Vagina (tissue), 2 donors: Measurements from ENCODE around the gene KCND1. TPM values are rescaled to one million over a fixed set of nuclear protein-coding genes. Genes with fewer than 3 reads are reported as not detected.

ENCODE experiments used
- DNase-seq, 2 donors: peaks; one replicate each; pipeline ENCODE4 v3.0.0-alpha.2; 2017; ENCODE audit errors: extremely low spot score in 2 of 2
- H3K27ac ChIP-seq: fragments of 200-600 bp; sonication (generic); one replicate; pipeline ENCODE4 v1.5.1; 2019
- H3K27me3 ChIP-seq: fragments of 200-600 bp; sonication (generic); one replicate; pipeline ENCODE4 v1.5.1; 2019
- H3K36me3 ChIP-seq, 2 donors: fragments of 200-600 bp; sonication (generic); one replicate each; pipeline ENCODE4 v1.5.1; 2017 to 2019
- H3K4me1 ChIP-seq: fragments of 200-600 bp; sonication (generic); one replicate; pipeline ENCODE4 v1.5.1; 2019
- H3K4me3 ChIP-seq, 2 donors: fragments of 200-600 bp; sonication (generic); 1 replicate in 1 of 2; 2 replicates in 1 of 2; pipeline ENCODE4 v1.5.1; 2016 to 2019
- H3K9me3 ChIP-seq: fragments of 200-600 bp; sonication (generic); one replicate; pipeline ENCODE4 v1.5.1; 2019
- CTCF ChIP-seq, 3 experiments: fragments of 450-650 bp in 2 of 3; fragments of 200-600 bp in 1 of 3; sonication (generic) in 1 of 3; IDR thresholded peaks; one replicate each; pipeline ENCODE4 v1.5.1; 2017 to 2019; ENCODE audit warnings: antibody characterized with exemption in 3 of 3, mild to moderate bottlenecking in 2 of 3, moderate library complexity in 2 of 3
- POLR2A ChIP-seq, 2 donors: fragments of 450-650 bp; IDR thresholded peaks; one replicate each; pipeline ENCODE4 v1.6.1; 2017; ENCODE audit warnings: antibody characterized with exemption in 2 of 2, mild to moderate bottlenecking in 2 of 2, moderate library complexity in 2 of 2
- POLR2AphosphoS5 ChIP-seq, 2 donors: sonication (generic); formaldehyde crosslinking; IDR thresholded peaks; one replicate each; pipeline ENCODE4 v1.9.0; 2017; ENCODE audit warnings: antibody characterized with exemption in 2 of 2, mild to moderate bottlenecking in 2 of 2, low read depth in 1 of 2; ENCODE audit not compliant: insufficient read depth in 1 of 2
- intact Hi-C: fragments of 100-400 bp; cut with DNase I; formaldehyde crosslinking; loops from one replicate; pipeline ENCODE4 v1.15.1; 2023
- total RNA-seq: library from RNA; depleted of rRNA; stranded (reverse); fragments of >200 nt; gene quantifications from one replicate; pipeline ENCODE4 v1.2.3, GENCODE V29; 2016

Gene KCND1
- total RNA-seq, 1 donor from 2014 or later, result 2.0 TPM

- TF ChIP-seq CTCF (IDR thresholded peaks at IDR 0.05), result no peak
- no peak for TF ChIP-seq POLR2AphosphoS5 (IDR thresholded peaks at IDR 0.05; ENCODE audit: insufficient read depth in 1 of 2, low read depth in 1 of 2)
- no peak for TF ChIP-seq POLR2A (IDR thresholded peaks at IDR 0.05)
- no peak overlapping the region for H3K4me3 ChIP-seq
- DNase-seq, result no peak
- no peaks in the 10 kb centered on the region for H3K27me3 ChIP-seq
- peak overlapping the region; percentile 84 for H3K27ac ChIP-seq
- peaks cover 0 to 13% of the 10 kb centered on the region in 2 donors for H3K36me3 ChIP-seq
- peaks cover 6% of the 10 kb centered on the region for H3K4me1 ChIP-seq
- intact Hi-C loops, result no loop called here
- H3K9me3 ChIP-seq, result no peaks in the 10 kb centered on the region
Observed at GRCh38 chrX:48919947-48920717, 51.5 kb downstream of the KCND1 start.

GRCh38 chrX:48919360-48919841 lies 52.2 kb downstream of the KCND1 start:
- Histone ChIP-seq H3K27ac (peak overlapping the region; percentile 84), H3K4me1 (peaks cover 6% of the 10 kb centered on the region), H3K27me3 (no peaks in the 10 kb centered on the region), H3K36me3 (peaks cover 0 to 13% of the 10 kb centered on the region in 2 donors), H3K4me3 (peak overlapping the region; percentile 59 to 60), H3K9me3 (no peaks in the 10 kb centered on the region)
- no peak for DNase-seq
- TF ChIP-seq POLR2AphosphoS5 (IDR thresholded peaks at IDR 0.05; ENCODE audit: insufficient read depth in 1 of 2, low read depth in 1 of 2), result no peak
- no peak for TF ChIP-seq CTCF (IDR thresholded peaks at IDR 0.05)
- TF ChIP-seq POLR2A (IDR thresholded peaks at IDR 0.05), result no peak
- intact Hi-C loops, result no loop called here

GRCh38 chrX:48918643-48919340 lies 52.9 kb downstream of the KCND1 start, which contains the start of gene PIM2:
Gene PIM2, minus strand, starts transcription at chrX:48919024. Its CDS starts 190 bp downstream, at chrX:48918834.
- Histone ChIP-seq H3K4me1 (peaks cover 6% of the 10 kb centered on the region), H3K9me3 (no peaks in the 10 kb centered on the region)

GRCh38 chrX:48918301-48918642 lies 53.4 kb downstream of the KCND1 start:
- DNase-seq, result no peak
- H3K9me3 ChIP-seq, result no peaks in the 10 kb centered on the region
- H3K27ac ChIP-seq, result peak overlapping the region; percentile 84
- peaks cover 0 to 4% of the 10 kb centered on the region in 2 donors for H3K36me3 ChIP-seq
- TF ChIP-seq CTCF (IDR thresholded peaks at IDR 0.05) (no peak), POLR2AphosphoS5 (IDR thresholded peaks at IDR 0.05; ENCODE audit: insufficient read depth in 1 of 2, low read depth in 1 of 2) (no peak), POLR2A (IDR thresholded peaks at IDR 0.05) (no peak)
- peaks cover 6% of the 10 kb centered on the region for H3K4me1 ChIP-seq
- intact Hi-C loops, result no loop called here
- H3K27me3 ChIP-seq, result no peaks in the 10 kb centered on the region
- peak overlapping the region; percentile 59 to 60 for H3K4me3 ChIP-seq

More at GRCh38 chrX:48918643-48919340, 52.9 kb downstream of the KCND1 start, which contains the start of gene PIM2:
- peaks cover 0 to 9% of the 10 kb centered on the region in 2 donors for H3K36me3 ChIP-seq
- peak within 1 kb of the TSS; percentile 84 for H3K27ac ChIP-seq
- intact Hi-C loops, result no loop called here
- H3K27me3 ChIP-seq, result no peaks in the 10 kb centered on the region
- peak; percentile 60 to 95 for TF ChIP-seq POLR2AphosphoS5 (IDR thresholded peaks at IDR 0.05; ENCODE audit: insufficient read depth in 1 of 2, low read depth in 1 of 2)
- peak; percentile 65 to 87 for TF ChIP-seq POLR2A (IDR thresholded peaks at IDR 0.05)
- no peak for TF ChIP-seq CTCF (IDR thresholded peaks at IDR 0.05)
- peak within 1 kb of the TSS; percentile 59 to 60 for H3K4me3 ChIP-seq
- peak in 1 of 2 donors; percentile 93 for DNase-seq
